Liver (tissue), 3 donors: ENCODE results near the gene STAP2.

Experiments used
- EGR1 ChIP-seq, 2 donors: IDR thresholded peaks; 2 replicates each; pipeline ENCODE4 v1.6.1; 2016 to 2018; ENCODE audit warnings: antibody characterized with exemption in 2 of 2, low read depth in 2 of 2
- FOXA1 ChIP-seq: IDR thresholded peaks from 2 replicates; pipeline ENCODE4 v1.6.1; 2016; ENCODE audit warnings: antibody characterized with exemption
- JUND ChIP-seq, 2 donors: IDR thresholded peaks; 2 replicates each; pipeline ENCODE4 v1.6.1; 2016; ENCODE audit warnings: antibody characterized with exemption in 2 of 2
- TF ChIP-seq, protein P1 (sequence below): IDR thresholded peaks from 2 replicates; pipeline ENCODE4 v1.6.1; 2016; ENCODE audit warnings: antibody characterized with exemption
- TF ChIP-seq, protein P2 (sequence below): fragments of 150-350 bp; IDR thresholded peaks from 2 replicates; pipeline ENCODE4 v1.5.1; 2017; ENCODE audit warnings: improper control_type of control experiment, low read depth, low read length; ENCODE audit not compliant: missing input control
- donor health status: healthy.
- donor health status: healthy.

DNA sequence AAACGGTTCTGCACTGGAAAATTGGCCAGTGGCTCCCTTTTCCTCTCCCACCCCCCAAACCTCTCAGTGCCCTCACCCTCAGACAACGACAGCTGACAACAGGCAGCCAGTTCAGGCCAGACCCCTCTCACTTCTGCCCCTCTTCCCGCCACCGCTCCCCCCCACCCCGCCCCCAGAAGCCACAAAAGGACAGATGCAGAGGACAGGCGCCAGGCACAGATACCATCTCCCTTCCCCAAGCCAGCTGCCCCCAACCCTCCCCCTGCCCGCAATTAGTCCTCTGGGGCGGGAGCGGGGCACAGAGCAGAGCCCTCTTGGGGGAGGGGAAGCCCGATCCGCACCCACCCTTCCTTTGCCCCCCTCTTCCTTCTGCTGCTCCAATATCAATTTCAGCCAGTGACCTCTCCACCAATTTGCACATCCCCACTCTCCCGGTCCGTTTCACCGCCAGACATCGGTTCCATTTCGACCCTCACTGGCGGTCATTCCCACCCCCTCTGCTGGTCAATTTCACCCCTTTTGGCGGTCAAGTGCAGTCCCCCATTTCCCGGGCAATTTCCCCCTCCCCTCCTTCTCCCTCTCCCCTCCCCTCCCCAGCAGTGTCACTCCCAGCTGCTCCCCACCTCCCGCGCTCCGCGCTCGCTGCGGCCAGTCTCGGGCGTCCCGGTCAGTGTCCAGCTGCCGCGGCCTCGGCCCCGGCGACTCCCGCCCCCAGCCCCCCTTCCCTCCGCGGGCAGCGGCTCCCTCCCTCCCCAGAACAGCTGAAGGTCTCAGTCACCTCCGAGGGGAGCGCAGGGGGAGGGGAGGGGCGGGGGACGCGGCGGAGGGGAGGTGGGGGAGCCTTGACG lies 60.0 kb downstream of the STAP2 start, which contains the start of gene SHD:
- TF ChIP-seq, protein P1, sequence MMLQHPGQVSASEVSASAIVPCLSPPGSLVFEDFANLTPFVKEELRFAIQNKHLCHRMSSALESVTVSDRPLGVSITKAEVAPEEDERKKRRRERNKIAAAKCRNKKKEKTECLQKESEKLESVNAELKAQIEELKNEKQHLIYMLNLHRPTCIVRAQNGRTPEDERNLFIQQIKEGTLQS = no peak
- TF ChIP-seq, protein P2, sequence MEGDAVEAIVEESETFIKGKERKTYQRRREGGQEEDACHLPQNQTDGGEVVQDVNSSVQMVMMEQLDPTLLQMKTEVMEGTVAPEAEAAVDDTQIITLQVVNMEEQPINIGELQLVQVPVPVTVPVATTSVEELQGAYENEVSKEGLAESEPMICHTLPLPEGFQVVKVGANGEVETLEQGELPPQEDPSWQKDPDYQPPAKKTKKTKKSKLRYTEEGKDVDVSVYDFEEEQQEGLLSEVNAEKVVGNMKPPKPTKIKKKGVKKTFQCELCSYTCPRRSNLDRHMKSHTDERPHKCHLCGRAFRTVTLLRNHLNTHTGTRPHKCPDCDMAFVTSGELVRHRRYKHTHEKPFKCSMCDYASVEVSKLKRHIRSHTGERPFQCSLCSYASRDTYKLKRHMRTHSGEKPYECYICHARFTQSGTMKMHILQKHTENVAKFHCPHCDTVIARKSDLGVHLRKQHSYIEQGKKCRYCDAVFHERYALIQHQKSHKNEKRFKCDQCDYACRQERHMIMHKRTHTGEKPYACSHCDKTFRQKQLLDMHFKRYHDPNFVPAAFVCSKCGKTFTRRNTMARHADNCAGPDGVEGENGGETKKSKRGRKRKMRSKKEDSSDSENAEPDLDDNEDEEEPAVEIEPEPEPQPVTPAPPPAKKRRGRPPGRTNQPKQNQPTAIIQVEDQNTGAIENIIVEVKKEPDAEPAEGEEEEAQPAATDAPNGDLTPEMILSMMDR = no peak
- TF ChIP-seq FOXA1 (no peak), JUND (IDR thresholded peaks at IDR 0.05) (no peak), EGR1 (IDR thresholded peaks at IDR 0.05; ENCODE audit: low read depth in 2 of 2) (no peak)
